Fibroblast of villous mesenchyme (primary cell): ENCODE measurements around the gene DPM3. TPM values are rescaled to one million over a fixed set of nuclear protein-coding genes. Genes with fewer than 3 reads are reported as not detected.
"Not testable (repeated sequence)": the region's sequence is repeated elsewhere in the genome, so short reads cannot be mapped to it uniquely, and the experiment has no call there.

Experiments
- DNase-seq: peaks from one replicate; pipeline ENCODE4 v3.0.0-alpha.2; 2010; ENCODE audit warnings: low read depth
- H3K4me3 ChIP-seq: 2 replicates; pipeline ENCODE4 v1.5.1; 2011; ENCODE audit warnings: low read depth, mild to moderate bottlenecking, low read length
- CTCF ChIP-seq: IDR thresholded peaks from 2 replicates; pipeline ENCODE4 v1.5.1; 2012; ENCODE audit warnings: low read depth, mild to moderate bottlenecking, low read length; ENCODE audit not compliant: insufficient read depth
- total RNA-seq: library from RNA; depleted of rRNA; stranded (reverse); fragments of >200 nt; gene quantifications from 2 replicates; pipeline ENCODE4 v1.2.3, GENCODE V29; 2012

Gene DPM3, protein sequence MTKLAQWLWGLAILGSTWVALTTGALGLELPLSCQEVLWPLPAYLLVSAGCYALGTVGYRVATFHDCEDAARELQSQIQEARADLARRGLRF
- 23.7 and 47.0 TPM in 2 replicates for total RNA-seq

- no peak for TF ChIP-seq CTCF
- DNase-seq = peak; percentile 81
- peak within 1 kb of the TSS; percentile 88 for H3K4me3 ChIP-seq
Measured at GRCh38 chr1:155139895-155140629, at the start of gene DPM3. Gene DPM3 (minus strand): TSS chr1:155140531. CDS start chr1:155140240, 291 bp downstream.

DNA sequence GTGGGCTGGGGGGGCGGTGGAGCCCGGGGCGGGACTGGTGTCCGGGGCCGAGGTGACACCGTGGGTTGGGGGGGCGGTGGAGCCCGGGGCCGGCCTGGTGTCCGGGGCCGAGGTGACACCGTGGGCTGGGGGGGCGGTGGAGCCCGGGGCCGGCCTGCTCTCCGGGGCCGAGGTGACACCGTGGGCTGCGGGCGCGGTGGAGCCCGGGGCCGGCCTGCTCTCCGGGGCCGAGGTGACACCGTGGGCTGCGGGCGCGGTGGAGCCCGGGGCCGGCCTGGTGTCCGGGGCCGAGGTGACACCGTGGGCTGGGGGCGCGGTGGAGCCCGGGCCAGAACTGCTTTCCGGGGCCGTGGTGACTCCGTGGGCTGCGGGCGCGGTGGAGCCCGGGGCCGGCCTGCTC is 49.6 kb upstream of the DPM3 start:
- not testable (repeated sequence) for DNase-seq, H3K4me3 ChIP-seq

DNA sequence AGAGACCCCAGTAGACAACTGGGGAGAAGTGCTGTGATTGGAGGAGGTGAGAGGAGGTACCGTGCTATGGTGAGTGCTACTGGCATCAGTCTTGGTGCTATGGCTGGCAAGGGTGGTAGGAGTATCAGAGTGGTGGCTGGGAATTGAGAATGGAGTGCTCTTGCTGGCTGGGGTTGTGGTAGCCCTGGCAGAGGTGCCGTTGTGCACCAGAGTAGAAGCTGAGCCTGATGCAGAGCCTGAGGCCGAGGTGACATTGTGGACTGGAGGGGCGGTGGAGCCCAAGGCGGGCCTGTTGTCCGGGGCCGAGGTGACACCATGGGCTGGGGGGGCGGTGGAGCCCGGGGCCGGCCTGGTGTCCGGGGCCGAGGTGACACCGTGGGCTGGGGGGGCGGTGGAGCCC is 47.9 kb upstream of the DPM3 start:
- DNase-seq = no peak
- no peak for TF ChIP-seq CTCF

DNA sequence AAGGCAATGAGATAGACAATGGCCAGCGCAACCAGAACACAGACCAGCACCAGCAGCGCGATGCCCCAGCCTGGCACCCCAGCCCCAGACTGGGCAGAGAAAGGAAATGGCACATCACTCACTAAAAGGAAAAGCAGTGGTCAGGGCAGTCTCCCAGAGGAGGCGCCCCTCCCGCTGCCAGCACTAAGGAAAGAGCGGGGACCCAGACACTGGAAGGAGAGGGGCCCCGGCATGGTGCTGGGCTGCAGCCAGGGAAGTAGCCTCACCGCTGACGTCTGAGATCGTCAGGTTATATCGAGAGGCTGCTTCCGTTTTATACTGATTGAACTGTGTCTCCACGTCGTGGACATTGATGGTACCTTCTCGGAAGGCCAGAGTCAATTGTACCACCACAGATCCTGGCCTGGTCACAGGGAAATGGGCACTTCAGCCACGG is 47.1 kb upstream of the DPM3 start:
- no peak overlapping the region for H3K4me3 ChIP-seq
- DNase-seq = no peak
- no peak for TF ChIP-seq CTCF

More for the DNA sequence above, 47.9 kb upstream of the DPM3 start:
- no peak overlapping the region for H3K4me3 ChIP-seq

GRCh38 chr1:155186794-155187455 is 46.6 kb upstream of the DPM3 start:
- DNase-seq = no peak
- H3K4me3 ChIP-seq = no peak overlapping the region
- no peak for TF ChIP-seq CTCF

DNA sequence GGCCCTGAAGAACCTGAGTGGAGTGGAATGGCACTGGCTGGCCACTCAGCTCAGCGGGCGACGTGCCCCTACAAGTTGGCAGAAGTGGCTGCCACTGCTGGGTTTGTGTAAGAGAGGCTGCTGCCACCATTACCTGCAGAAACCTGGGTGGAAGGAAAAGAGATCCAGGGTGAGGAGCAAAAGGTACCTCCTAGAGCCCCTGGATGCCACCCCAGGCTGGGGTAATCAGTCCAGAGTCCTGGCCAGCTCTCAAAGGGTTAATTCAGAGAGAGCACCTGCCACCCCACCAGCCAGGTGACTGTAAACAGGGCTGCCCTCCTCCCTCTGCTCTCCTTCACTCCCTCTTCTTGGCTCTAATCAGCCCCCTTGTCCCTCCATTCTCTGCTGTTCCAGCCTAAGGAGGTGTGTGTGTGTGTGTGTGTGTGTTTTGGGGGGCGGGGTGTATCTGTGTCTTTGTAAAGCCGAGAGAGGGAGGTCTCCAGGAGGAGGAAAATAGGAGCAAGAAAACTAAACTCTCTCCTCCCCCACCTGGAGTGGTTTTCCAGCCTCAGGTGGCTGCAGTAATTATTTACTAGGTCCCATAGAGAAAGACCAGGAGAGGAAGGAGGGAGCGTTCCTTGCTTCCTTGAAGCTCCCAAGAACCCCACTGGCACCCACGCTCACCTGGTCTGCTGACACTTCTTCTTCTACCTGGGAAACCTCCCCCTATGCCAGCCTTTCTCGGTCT is 45.9 kb upstream of the DPM3 start:
- DNase-seq = no peak
- H3K4me3 ChIP-seq = no peak overlapping the region
- no peak for TF ChIP-seq CTCF

DNA sequence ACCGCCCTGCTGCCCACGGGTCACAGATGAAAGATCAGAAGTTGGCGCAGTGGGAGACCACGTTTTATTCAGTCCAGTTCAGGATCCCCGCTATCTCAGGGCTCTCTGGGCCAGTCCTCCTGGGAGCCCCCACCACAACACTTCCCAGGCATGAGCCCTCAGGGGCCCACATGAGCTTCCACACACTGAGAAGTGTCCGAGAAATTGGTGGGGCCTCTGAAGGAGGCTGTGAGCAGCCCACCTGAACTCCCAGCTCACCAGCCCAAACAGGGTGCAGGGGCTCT is 45.4 kb upstream of the DPM3 start:
- no peak for TF ChIP-seq CTCF
- no peak for DNase-seq
- no peak overlapping the region for H3K4me3 ChIP-seq
